Fibroblast of villous mesenchyme (primary cell): ENCODE results near the gene MSL1. TPM values are rescaled to one million over a fixed set of nuclear protein-coding genes. Genes with fewer than 3 reads are reported as not detected.

ENCODE experiments used
- DNase-seq: peaks from one replicate; pipeline ENCODE4 v3.0.0-alpha.2; 2010; ENCODE audit warnings: low read depth
- H3K4me3 ChIP-seq: 2 replicates; pipeline ENCODE4 v1.5.1; 2011; ENCODE audit warnings: low read depth, mild to moderate bottlenecking, low read length
- total RNA-seq: library from RNA; depleted of rRNA; stranded (reverse); fragments of >200 nt; gene quantifications from 2 replicates; pipeline ENCODE4 v1.2.3, GENCODE V29; 2012
- TF ChIP-seq, protein P1 (sequence below): IDR thresholded peaks from 2 replicates; pipeline ENCODE4 v1.5.1; 2012; ENCODE audit warnings: low read depth, mild to moderate bottlenecking, low read length; ENCODE audit not compliant: insufficient read depth

Gene MSL1
- total RNA-seq, 1 donor = 73.0 TPM

DNA sequence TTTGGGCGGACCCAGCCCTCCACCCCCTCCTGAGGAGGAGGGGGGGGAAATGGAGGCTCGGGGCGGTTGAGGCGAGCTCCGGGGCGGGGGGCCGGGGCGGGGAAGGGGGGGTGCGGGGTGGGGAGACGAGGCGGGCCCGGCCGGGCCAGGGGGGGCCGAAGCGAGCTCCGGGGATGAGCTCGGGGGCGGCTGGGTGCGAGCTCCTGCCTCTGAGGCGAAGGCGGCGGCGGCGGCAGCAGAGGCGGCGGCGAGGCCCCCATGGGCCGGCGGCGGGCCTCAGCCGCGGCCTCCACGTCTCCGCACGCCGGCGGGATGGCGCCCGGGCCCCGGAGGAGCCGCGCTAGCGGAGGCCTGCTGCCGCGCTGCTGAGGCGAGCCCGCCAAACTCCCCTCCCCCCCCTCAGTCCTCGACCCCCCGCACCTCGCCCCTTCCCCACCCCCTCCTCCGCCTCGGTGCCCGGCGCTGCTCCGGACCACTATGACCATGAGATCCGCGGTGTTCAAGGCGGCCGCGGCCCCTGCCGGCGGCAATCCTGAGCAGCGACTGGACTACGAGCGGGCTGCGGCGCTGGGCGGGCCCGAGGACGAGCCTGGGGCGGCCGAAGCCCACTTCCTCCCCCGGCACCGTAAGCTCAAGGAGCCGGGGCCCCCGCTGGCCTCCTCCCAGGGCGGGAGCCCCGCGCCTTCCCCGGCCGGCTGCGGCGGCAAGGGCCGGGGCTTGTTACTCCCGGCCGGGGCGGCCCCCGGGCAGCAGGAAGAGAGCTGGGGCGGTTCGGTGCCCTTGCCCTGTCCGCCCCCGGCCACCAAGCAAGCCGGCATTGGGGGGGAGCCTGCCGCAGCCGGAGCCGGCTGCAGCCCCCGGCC lies 596 bp downstream of the MSL1 start:
- TF ChIP-seq, protein P1, sequence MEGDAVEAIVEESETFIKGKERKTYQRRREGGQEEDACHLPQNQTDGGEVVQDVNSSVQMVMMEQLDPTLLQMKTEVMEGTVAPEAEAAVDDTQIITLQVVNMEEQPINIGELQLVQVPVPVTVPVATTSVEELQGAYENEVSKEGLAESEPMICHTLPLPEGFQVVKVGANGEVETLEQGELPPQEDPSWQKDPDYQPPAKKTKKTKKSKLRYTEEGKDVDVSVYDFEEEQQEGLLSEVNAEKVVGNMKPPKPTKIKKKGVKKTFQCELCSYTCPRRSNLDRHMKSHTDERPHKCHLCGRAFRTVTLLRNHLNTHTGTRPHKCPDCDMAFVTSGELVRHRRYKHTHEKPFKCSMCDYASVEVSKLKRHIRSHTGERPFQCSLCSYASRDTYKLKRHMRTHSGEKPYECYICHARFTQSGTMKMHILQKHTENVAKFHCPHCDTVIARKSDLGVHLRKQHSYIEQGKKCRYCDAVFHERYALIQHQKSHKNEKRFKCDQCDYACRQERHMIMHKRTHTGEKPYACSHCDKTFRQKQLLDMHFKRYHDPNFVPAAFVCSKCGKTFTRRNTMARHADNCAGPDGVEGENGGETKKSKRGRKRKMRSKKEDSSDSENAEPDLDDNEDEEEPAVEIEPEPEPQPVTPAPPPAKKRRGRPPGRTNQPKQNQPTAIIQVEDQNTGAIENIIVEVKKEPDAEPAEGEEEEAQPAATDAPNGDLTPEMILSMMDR = peak; percentile 23
- peak overlapping the region; percentile 92 for H3K4me3 ChIP-seq
- DNase-seq = peak; percentile 52

DNA sequence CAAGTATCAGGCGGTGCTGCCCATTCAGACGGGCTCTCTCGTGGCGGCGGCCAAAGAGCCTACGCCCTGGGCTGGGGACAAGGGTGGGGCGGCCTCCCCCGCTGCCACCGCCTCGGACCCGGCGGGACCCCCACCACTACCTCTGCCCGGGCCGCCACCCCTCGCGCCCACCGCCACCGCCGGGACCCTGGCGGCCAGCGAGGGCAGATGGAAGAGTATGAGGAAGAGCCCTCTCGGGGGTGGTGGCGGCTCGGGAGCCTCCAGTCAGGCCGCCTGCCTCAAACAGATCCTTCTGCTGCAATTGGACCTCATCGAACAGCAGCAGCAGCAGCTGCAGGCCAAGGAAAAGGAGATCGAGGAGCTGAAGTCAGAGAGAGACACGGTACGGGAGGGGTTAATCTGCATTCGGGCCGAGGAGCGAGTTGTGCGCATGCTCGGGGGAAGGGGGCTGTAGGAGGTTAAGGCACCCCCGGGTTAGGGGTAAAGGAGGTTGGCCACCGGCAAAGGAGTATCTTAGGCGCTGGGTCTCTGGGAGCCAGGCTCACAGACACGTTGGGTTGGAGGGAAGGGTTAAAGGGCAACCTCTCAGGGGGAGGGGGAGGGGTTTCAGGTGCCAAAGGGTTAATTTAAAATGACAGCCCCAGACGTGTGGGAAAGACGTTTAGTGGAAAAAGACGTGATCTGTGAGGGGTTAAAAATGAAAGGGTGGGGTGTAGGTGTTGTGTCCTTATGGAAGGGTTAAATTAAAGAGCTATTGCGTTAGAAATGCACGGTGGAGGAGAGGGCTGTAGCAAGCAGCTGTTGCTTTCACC lies 1.4 kb downstream of the MSL1 start:
- H3K4me3 ChIP-seq = peak overlapping the region; percentile 92
- TF ChIP-seq, protein P1 = no peak
- DNase-seq = peak; percentile 36

DNA sequence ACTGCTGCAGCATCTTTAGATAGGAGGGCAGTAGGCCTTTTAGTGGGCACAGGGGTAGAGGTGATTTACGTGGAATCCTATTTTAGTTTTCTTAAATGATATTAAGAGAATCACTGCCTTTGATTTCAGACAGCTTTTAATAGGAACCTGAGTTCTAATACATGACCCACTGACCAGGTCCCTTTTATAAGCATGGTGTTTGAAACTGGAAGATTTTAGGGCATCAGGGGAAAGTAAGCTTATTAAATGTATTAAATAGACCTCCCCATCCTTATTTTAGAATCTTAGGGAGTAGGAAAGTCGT lies 2.0 kb downstream of the MSL1 start:
- no peak for DNase-seq
- peak overlapping the region; percentile 92 for H3K4me3 ChIP-seq
- TF ChIP-seq, protein P1 = no peak

DNA sequence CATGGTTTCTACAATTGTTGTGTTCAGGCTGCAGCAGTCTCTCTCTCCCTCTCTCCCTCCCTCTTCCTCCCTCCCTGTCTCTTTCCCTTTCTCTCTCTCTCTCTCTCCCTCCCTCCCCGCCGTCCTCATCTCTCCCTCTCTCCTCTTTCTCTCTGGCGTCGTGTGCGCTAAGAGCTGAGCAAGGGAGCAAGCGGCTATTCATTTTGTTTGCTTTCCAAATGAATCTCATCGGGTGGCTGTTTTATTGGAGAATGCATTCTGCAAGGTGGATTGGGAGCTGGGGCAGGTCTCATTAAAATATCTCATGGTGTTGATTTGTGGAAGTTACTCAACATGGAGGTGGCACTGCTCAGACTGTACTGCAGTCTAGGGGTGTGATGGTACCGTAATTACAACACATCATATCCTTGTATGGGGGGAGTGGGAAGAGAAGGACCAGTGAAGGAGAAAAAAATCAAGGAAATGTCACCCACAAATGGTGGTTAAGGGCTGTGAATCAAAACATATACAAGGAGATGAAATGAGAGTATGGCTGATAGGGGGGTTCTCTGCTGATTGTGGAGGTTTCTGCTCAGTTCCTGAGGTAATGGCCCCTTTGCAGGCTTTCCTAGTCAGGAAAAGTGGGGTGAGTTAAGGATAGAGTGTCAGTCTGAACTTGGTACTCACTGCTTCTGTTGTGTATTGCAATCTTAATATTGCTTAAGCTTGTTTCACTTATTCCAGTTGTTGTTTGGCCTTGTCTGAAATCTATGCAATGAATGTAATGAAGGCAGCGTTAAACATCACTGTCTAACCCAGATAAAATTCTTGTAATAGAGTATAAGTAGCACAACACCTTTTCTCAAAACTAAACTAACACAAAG lies 2.7 kb downstream of the MSL1 start:
- TF ChIP-seq, protein P1 = no peak
- H3K4me3 ChIP-seq = peak overlapping the region; percentile 92
- peak; percentile 46 for DNase-seq

DNA sequence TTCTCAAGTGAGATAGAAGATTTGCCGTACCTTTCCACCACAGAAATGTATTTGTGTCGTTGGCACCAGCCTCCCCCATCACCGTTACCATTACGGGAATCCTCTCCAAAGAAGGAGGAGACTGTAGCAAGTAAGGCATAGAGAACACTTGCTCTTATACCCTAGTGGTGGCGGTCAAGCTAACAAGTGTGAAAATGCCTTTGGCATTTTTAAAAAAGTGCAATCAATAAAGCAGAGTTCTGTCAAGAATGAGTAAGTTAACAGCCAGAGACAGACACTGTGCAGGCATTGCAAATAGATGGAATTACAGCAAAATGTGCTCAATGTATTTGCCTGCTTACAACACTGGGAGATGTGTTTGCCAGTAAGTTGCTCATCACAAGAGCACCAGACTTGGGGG lies 7.7 kb downstream of the MSL1 start:
- TF ChIP-seq, protein P1 = no peak
- no peak overlapping the region for H3K4me3 ChIP-seq
- DNase-seq = no peak

DNA sequence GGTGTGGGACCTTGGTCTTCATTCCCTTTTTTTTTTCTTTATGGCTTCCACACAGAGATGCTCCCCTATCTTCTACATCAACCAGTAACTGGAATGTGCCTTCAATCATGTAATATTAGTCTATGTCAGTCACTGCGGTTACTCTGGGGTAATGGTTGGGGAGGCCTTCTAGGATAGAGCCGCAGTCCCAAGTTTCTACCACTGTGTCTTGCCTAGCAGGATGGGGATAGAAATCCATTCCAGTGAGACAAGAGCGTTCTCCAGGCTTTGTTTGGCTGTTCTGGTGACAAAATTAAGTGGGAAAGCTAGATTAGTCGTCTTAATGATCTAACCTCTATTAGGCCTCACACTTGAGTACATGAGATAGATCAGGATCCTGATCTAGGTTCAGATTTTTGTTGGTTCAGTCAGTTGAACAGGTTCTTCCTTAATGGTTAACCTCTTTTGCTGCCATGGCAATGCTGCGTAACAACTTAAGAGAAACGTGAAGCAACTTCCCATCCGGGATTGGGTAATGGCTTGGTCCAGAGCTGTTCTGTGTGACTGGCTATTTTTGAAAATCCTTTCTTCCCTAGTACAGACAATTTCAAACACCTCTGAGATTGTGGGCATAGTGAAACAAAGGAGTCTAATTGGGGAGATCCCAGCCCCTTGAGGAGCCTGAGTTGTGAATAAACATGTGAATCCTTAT lies 8.7 kb downstream of the MSL1 start:
- H3K4me3 ChIP-seq = no peak overlapping the region
- peak; percentile 25 for DNase-seq
- TF ChIP-seq, protein P1 = no peak
